HG03521 (cell line): ENCODE results near the gene AGR2.
"Not testable (repeated sequence)": the region's sequence is repeated elsewhere in the genome, so short reads cannot be mapped to it uniquely, and the experiment has no call there.

Experiments
- ATAC-seq: cut with Tn5 transposase; IDR thresholded peaks from one replicate; pipeline ENCODE4 v1.9.1; 2021; ENCODE audit warnings: mild to moderate bottlenecking, moderate library complexity; ENCODE audit not compliant: unreplicated experiment

The AGR2 gene

DNA sequence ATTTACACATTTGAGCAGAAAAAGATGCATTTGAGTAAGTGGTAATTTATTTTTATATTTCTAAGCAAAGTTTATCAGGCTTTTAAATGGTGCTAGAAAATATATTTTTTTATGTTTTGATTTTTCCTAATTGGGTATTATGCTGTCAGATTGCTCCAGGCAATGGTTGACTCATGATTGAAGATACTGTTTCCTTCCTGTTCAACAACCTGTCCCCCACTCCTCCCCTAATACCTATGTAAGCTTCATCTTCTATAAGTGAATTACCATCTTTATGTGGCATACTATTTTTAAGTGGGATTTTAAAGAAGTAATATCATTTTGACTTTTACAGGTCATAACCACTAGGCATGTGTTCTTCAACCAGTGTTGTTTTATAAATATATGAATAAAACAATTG lies 29.8 kb downstream of the AGR2 start:
- ATAC-seq, result no peak

DNA sequence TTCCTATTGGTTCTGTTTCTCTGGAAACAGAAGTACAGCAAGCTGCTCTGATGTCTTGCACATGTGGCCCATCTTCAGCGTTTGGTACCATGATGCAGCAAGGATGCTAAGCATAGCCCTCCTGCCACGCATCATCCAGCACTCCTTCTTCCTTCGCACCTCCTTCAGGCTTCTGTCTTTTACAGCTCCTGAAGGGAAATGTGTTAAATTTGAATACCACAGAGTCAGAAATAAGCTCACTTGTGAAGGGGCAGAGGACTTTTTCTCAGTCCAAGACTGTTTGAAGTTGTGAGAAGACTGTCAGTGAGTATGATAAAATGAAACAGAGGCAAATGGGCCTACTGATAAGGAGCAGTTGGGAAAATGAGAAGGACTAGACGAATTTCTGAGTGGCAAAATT lies 30.5 kb downstream of the AGR2 start:
- no peak for ATAC-seq

DNA sequence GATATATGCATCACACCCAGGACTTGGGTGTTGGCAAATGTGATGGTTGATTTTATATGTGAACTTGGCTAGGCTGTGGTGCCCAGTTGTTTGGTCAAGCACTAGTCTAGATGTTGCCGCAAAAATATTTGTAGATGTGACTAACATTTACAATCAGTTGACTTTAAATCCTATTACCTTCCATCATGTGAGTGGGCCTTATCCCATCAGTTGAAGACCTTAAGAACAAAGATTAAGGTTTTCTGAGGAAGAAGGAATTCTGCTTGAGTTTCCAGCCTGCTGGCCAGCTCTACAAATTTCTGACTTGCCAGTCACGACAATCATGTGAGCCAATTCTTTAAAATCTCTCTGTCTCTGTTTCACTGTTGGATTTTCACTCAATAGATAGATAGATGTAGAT lies 30.9 kb downstream of the AGR2 start:
- ATAC-seq, result no peak

DNA sequence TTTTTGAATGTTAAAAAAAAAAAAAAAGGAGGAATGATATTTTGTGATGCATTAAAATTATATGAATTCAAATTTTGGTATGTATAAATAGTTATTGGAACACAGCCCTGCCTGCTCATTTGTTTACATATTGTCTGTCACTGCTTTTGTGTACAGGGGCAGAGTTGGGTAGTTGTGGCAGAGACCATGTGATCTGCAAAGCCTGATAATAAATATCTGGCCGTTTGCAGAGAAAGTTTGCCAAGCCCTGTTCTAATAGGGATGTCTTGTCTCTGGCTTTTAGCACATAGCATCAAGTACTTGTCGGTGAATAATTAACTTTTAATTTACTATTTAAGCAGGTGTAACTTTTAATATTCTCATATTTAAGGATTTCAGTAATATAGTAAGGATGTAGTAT lies 31.5 kb downstream of the AGR2 start:
- ATAC-seq, result no peak

DNA sequence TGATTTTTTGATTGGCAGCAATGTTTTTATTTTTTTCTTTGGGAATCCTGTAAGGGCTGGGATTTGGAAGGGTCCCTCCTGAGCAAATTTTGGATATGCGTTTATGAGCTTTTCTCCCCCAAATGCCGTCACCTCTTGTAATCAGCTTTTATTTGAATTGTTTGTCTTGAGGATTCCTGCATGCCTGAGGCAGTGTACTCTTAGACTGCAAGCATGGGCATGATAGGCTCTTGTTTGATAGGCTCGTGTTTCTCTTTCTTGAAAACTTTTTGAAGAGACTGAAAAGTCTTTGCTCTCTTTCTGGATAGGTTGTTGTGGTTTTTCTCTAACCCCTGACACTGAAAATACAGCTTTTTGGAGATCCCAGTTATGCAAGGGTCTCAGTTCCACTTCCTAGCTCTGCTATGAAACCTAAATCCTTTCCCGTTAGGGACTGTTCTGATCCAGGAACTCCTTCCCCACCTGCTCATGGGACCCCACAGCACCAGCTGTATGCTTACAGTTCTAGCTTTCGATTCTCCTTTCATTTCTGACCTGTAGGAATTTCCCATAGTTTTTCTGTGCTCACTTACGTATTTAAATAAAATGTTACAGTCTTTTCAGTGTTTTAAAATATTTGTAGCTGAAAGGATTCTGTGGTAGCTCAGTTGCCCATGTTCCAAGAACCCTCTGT lies 34.0 kb downstream of the AGR2 start:
- no peak for ATAC-seq

DNA sequence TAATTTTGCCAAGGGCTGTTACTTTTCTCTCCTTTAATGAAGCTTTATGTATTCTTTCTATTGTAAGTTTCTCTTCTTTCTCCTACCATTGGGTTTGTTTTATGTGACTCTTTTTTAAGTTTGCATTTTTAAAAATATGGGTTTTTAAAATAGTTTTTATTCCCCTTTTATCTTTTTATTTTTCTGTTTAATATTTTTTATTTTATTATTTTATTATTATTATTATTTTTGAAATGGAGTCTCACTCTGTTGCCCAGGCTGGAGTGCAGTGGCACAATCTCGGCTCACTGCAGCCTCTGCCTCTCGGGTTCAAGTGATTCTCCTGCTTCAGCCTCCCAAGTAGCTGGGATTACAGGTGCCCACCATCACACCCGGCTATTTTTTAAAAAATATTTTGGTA lies 34.8 kb downstream of the AGR2 start:
- not testable (repeated sequence) for ATAC-seq

DNA sequence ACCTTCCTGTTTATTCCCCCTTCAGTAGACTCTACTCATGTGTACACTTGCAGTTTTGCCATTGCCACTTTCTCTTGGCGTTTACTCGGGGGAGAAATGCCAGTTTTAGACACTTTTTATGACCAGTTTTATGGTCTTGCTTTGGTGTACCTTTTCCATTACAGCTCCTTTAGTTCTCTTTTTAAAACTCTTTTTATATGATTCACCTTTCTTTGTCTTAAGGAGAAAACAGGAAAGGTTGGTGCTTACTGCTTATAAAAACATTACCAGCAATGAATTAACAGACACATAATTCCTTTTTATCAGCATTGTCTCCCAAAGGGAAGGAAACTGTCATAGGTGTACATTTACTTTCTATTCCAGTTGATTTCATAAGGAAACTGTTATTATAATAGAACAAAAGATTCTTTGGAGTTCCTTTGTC lies 39.4 kb downstream of the AGR2 start:
- ATAC-seq, result no peak

DNA sequence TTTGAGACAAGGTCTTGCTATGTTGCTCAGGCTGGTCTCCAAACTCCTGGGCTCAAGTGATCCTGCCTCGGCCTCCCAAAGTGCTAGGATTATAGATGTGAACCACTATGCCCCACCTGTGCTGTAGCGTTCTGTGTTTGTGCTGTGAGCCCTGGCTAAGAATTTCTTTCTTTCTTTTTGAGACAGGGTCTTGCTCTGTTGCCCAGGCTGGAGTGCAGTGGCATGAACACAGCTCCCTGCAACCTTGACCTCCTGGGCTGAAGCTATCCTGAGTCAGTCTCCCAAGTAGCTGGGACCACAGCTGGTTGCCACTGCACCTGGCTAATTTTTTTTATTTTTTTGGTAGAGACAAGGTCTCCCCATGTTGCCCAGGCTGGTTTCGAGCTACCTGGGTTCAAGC lies 39.9 kb downstream of the AGR2 start:
- ATAC-seq, result no peak

DNA sequence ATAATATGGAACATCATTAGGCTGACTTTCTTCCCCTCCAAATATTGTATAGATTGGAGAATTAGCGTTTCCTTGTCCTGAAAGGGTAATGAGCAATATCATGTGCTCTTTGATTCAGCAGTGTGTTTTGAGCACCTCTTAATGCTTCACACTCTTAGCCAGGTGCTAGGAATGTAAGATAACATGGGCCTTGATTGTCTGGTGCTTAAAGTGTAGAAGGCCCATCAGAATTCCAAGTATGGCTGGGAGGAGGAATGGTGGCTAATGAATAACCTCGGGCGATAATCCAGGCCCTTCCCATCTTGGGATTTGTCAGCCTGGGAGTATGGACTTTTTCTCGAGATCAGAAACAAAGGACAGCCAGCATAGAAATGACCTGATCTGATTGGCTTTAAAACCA lies 42.6 kb downstream of the AGR2 start:
- no peak for ATAC-seq

DNA sequence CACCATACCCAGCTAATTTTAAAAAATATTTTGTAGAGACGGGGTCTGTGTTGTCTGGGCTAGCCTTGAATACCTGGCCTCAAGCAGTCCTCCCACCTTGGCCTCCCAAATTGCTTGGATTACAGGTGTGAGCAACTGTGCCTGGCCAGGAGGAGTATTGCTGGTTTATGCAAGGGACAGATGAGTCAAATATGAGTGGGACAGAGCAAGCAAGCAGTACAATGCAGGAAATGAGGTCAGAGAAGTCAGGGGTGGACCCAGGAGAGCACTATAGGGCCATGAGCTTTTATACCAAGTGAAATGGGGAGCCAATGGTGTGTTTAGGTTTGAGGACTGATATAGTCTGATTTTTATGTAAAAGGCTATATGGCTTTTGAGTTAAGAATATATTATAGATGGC lies 45.0 kb downstream of the AGR2 start:
- ATAC-seq, result no peak

DNA sequence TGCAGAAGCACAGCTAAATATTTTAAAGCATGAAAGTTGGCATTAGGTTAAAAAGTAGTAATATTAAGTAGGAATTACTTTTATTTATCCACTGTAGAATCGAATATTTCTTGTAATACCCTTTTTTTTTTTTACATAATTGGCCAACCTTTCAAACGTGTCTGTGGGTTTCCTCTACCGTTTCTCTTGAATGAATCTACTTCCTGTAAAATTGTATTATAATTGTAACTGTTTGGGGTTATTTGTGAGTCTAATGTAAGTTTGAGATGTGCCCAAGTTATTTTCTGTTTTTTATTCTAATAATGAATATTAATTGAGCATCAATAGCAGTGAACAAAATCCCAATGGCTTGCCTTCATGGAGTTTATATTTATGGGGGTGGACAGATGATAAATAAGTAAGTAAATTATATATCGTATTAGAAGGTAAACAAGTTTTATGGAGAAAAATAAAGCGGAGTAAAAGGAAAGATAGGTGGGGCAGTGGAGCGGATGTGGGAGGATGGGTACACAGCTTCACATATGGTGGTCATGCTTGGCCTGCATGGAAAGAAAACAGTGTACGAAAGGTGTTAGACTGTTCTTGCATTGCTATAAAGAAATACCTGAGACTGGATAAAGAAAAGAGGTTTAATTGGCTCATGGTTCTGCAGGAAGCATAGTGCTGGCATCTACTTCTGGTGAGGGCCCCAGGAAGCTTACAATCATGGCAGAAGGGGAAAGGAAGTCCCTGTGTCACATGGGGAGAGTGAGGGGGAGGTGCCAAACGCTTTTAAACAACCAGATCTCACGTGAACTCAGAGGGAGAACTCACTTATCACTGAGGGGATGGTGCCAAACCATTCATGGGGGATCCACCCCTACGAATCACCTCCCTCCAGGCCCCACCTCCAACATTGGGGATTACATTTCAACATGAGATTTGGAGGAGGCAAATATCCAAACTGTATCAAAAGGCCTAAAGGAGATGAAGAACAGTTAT lies 45.9 kb downstream of the AGR2 start:
- no peak for ATAC-seq

DNA sequence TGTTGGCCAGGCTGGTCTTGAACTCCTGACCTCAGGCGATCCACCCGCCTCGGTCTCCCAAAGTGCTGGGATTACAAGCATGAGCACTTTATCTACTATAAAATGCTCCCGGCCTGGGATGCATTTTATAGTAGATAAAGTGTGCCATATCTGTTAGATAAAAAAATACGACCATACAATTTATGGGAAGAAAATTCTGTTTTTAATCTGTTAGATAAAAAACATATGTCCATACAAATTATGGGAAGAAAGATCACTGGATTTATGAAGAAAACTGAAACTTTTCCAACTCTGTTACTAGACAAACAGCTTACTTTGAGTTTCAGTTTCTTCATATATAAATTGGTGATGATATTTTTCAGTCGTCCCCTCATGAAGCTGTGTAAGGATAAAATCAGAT lies 46.8 kb downstream of the AGR2 start:
- ATAC-seq, result no peak

DNA sequence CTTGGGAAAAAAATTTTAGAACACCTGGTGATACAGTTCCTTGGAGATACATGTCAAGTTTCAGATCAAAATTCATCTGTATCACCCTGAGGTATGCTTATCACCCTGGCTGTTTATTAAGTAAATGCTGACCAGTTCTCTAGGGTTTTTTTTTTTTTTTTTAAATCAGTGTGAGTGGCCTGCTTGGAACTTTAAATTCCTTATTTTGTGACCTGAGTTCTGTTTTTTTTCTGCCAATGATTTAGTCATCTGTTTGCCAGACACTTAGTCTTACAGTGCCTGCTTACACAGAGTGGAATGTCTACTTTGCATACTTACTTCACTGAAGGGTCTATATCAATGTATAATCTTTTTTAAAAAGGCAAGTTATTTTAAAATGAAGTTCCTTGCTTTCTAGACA lies 49.4 kb downstream of the AGR2 start:
- ATAC-seq, result no peak

DNA sequence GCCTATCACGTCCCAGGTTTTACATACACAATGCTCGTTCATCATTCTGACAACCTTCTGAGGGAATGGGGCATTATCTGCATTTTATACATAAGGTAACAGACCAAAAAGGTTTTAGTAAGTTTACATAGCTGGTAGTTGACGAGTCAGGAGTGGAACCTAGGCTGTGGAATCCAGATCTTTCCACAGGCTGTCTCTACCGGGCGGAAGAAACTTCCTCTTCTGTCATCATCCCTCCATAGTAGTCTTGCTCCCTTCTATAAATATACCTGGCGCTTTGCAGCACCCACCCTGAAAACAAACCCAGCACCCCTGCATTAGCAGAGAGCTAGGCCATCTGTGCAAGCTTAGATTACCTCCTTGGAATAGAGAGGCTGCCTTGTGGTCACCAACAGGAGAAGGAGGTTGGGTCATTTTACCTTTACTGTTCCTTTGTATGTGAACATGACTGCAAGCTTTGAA lies 49.9 kb downstream of the AGR2 start:
- ATAC-seq, result no peak

DNA sequence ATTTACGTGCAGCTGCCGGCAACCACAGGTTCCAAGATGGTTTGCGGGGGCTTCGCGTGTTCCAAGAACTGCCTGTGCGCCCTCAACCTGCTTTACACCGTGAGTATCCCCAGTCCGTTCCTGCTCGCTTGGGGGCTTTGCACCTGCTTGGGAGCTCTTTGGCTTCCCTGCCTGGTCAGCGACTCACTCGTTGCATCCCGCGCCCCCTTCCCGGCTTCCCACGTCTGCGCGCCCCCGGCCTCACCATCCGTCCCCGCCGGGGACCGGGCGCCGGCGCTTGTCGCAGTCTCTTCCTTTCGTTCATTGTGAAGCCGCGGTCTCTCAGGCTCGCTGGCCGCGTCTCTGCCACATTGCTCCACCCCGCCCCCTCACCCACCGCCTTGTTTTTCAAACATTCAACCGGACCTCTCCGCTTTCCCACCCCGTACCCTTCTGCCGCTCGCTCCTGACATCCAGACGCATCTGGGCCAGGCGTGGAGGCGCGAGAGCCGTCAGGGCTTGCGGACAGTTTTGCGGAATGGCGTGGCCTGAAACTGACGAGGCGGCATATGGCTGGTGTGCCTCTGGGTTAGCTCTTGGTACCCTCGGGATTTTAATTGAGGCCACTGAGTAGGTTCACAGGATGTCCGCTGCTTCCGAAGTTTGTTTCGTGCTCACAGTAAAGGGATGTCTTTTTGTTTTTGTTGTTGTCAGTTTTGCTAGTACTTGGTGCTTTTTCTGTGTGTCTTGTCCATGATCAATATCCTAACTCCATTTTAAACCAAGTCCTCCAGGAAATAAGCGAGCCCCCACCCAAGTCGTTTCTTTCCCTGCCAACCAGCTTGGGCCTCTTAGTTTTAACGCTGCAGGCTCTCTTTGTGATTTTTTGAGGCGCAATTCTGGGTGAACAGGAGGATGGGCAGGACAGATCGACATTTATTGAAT lies 50.6 kb downstream of the AGR2 start:
- peak; percentile 22 for ATAC-seq

DNA sequence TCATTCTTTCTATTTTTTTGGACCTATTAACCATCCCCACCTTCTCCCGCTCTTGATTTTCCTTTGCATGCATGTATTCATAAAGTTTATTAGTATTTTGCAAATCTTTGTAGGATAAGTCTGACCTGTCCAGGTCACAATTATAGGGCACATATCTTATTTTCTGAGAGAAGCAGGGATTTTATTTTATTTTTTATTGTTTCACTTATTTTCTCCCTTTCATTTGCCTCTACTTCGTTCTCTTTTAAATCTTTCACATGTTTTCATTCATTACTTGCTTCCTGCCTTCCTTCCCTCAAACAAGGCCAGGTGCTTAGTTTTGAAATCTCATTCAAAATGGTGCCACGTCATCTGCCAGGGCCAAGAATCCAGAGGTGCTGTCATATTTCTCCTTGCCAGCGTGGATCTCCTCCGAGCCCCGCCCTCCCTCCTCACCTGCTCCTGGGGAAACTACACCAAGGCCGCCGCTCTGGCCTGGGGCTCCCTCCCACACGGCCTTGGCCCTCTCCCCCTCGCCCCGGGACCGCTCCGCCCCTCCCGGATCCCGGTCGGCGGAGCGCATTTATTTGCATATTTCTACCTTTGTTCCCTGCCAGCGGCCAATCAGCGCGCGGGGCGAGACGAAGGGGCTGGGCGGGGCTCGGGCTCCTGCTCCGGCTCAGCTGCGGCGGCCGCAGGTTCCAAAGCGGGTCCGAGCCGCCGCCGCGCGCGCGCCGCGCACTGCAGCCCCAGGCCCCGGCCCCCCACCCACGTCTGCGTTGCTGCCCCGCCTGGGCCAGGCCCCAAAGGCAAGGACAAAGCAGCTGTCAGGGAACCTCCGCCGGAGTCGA lies 51.5 kb downstream of the AGR2 start, which contains the start of gene TSPAN13:
TSPAN13 (plus strand) TSS at position 654 of the 830 bp plus-strand sequence. CDS start 213 bp downstream, outside the sequence.
- ATAC-seq, result peak; percentile 65

DNA sequence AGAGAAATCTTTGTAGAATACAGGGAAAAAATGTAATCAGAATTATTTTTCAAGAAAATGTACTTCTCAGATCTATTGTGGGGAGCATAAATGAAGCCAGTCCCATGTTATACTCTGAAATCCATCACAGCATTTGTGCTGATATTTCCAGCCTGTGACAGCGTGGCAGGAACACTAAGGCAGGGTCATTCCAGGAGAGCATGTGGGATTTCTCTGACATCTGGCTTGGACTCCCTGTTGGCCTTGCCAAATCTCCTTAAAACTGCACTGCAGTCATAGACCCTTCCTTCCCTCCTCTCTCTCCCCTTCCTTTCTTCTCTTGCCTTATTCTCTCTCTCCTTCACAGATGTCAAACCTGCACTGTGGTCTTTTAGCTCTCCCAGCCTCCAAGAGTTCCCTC lies 57.7 kb downstream of the AGR2 start:
- ATAC-seq, result no peak

DNA sequence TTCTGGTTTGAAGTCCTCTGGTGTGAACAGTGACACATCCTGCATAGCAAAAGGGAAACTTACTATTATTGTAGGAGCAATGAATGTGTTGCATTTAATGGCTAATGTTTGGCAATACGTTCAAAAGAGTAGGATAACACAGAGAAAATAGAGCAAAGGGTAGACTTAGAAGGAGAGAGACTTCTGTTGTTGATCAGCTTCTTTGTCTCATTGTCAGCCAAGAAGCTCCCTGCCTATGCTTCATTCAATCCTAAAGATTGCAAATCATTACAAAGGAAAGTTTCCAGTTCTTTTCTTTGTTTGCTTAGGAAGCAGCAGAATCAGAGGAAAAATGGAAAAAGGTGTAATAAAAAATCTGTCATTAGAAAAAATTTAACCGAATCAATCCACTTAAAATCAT lies 59.2 kb downstream of the AGR2 start:
- ATAC-seq, result no peak

DNA sequence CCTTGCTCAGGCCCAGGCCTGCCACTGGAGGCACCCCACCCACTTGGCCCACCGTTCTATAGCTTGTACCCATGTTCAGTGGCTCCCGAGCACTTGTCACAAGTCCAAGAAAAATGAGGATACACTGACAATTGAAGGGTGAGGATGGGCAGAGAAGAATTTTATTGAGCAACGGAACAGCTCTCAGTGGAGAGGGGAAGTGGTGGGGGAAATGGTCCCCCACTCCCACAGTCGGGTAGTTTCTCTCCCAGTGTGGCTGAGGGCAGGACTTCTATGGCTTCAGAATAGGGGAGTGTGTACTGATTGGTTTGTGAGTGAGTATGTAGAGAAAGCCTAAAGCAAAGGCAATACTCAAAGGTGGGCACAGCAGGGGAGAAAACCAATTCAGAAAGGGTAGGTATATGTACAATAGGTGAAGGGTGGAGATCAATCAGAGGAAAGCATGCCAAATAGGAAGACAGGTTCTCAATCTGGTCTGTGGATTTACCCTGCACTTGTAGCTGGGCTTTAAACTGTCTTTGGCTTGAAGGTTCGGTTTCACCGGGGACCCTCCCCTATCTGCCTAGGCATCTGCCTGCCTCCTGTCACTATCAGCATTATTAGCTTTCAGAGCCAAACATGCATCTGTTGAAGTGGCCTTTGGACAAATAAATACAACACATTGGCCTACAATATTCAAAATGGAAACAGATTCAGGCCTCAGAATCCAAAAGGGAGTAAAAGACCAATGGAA lies 60.1 kb downstream of the AGR2 start:
- ATAC-seq, result no peak
